Right hindlimb (tissue), 1 donor: ENCODE results near the gene SFXN4.

Experiments
- DNase-seq: peaks from one replicate; pipeline ENCODE4 v3.0.0-alpha.2; 2018

SFXN4 gene, protein sequence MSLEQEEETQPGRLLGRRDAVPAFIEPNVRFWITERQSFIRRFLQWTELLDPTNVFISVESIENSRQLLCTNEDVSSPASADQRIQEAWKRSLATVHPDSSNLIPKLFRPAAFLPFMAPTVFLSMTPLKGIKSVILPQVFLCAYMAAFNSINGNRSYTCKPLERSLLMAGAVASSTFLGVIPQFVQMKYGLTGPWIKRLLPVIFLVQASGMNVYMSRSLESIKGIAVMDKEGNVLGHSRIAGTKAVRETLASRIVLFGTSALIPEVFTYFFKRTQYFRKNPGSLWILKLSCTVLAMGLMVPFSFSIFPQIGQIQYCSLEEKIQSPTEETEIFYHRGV

GRCh38 chr10:119165171-119166117 is at the start of gene SFXN4:
TSS of gene SFXN4 (minus strand) at chr10:119165714. CDS start at chr10:119165647, 67 bp downstream.
- peak; percentile 82 for DNase-seq

- no peak for DNase-seq
Observed at GRCh38 chr10:119211625-119212441, 46.3 kb upstream of the SFXN4 start.

DNA sequence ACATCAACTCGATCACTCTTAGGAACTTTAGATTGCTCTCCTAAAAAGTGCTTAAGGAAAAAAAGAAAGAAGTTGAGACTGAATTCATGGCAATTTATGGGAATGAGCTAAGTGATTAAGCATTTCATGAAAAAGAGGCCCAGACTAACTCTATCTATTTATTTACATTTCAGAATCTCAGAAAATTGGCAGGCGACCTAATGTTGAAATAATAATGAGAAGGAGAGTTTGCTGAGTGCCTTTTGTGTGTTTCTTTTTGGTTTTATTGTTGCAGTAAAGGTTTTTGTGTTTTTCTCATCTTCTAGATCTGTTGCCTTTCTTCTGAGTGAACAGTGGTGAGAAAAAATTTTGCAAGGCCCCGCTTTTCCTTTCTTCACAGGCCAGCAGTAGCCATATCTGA is 45.7 kb upstream of the SFXN4 start:
- no peak for DNase-seq

GRCh38 chr10:119210633-119211032 is 45.1 kb upstream of the SFXN4 start:
- DNase-seq: no peak

DNA sequence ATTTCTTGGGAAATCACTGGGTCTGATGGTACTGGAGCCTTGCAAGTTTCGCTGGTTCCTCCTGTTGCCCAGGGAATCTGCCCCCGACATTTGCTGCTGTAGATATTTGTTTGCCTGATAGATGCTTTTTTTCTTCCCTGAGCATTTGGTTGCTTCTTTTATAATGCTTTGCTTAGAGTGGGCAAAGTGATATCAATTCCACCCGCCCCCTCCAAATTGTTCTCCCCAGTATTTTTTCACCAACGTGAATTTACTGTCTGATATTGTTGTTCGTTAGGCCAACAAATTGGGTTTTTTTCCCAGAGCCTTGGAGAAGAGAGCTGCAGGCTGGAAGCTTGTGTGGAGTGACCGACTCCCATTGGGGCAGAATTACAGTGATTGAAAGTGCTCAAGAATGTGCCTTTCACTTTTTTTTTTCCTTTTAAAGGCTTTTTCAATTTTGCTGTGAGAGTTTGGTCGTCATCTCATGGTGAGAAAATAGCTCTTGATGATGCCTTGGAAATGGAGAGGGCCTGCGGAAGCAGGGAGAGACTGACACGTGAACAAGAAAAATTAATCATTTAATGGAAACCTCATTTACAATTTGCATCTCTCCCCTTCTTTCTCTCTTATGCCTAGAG is 44.3 kb upstream of the SFXN4 start:
- DNase-seq: no peak

DNA sequence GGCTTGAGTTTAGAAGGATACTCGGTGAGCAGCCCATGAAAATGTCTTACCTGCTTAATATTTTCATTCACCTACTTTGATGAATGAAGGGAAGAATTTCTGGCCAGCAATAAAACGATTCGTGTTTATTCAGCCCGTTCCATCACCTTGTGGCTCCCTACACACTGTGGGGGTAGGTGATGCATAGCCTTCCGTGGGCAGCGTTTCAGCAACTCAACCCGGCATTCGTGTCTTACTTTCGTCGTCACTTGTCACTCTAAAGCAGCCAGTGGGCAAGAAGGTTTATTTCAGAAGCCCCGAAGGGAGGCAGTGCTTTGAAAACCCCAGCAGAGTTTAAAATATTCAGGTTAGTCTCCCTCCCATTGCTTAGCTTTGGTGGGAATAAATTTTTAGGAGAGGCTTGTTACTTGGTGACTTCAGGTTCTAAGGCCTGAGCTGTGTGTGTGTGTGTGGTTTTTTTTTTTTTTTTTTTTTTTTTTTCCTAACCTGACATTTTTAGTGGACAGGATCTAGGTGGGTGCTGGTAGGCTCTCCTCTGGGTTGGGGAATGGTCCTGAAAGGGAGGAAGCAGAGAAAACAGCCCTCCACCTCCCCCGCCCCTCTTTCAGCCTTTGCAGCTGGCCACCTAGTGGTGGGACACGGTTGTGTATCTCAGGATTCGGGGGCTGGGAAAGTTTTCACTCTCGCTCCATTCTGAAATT is 43.7 kb upstream of the SFXN4 start:
- peak; percentile 68 for DNase-seq

- no peak for DNase-seq
Observed at GRCh38 chr10:119208553-119208940, 43.0 kb upstream of the SFXN4 start.

GRCh38 chr10:119207713-119208552 is 42.4 kb upstream of the SFXN4 start:
- peak; percentile 72 for DNase-seq

DNA sequence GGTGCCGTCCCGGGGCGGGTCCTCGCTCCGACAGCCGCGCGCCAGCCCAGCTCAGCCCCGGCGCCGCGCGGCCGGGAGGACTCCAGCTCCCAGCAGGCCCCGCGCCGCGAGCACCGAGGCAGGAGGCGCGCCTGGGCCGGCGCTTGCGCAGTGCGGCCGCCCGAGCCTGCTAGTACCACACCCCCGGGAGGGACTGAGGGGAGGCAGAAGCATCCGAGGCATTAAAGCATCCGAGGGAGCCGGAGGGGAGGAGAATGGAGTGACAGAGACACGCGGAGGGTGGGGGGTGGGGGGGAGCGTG is 41.8 kb upstream of the SFXN4 start, which contains the start of gene GRK5:
GRK5 (plus strand) TSS at position 206 of the 301 bp plus-strand sequence. CDS start 347 bp downstream, outside the sequence.
- peak; percentile 98 for DNase-seq

DNA sequence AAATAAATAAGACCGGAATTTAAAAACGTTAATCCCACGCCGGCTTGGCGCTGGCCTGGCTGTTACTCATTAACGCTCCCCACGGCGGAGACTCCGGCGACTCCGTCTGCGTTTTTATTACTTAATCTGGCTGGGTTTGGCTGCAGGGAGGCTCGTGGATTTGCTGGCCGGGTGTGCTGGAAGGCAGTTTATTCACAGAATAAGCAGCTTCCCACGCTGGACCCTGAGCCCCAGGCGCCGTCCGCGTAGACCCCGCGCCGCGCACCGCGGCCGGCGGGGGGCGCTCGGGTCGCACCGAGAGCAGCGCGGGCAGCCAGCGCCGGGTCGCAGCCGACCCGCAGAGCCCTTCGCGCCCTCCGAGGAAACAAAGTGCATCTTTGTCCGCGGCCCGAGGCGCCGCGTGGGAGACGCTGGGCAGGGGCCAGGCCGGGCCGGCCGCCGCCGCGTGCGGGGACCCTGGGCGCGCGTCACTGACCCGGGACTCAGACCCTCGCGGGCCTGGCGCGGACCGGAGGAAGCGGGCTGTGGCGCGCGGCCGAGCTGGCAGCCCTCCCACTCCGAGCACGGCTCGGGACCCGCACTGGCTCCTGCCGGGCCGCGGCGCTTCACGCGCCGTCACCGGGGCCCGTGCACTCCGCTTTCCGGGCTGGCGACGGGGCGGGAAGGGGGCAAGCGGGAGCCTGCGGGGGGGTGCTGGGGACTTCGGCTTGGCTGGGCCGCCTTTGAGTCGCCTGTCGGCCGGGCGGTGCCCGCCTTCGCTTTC is 41.3 kb upstream of the SFXN4 start:
- peak; percentile 86 for DNase-seq

GRCh38 chr10:119205894-119206602 is 40.5 kb upstream of the SFXN4 start:
- no peak for DNase-seq

GRCh38 chr10:119203006-119203405 is 37.5 kb upstream of the SFXN4 start:
- DNase-seq: no peak

DNA sequence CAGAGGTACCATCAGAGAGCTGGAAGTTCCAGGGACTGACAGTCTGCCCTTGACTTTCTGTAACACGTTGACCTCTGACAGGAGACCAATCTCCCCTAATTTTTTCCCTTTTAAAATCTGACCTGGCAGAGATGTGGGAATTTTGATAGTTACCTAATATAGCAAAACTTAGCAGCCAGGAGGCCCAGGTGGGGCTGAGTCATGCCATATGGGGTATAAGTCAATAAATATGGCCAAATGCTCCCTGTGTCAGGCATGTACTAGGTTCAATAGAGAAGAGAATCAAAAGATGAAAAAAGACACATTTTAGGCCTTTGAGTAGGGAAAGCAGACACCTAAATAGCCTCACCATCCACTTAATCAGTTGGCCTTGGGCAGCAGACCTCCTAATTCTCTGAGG is 35.7 kb upstream of the SFXN4 start:
- DNase-seq: no peak

DNA sequence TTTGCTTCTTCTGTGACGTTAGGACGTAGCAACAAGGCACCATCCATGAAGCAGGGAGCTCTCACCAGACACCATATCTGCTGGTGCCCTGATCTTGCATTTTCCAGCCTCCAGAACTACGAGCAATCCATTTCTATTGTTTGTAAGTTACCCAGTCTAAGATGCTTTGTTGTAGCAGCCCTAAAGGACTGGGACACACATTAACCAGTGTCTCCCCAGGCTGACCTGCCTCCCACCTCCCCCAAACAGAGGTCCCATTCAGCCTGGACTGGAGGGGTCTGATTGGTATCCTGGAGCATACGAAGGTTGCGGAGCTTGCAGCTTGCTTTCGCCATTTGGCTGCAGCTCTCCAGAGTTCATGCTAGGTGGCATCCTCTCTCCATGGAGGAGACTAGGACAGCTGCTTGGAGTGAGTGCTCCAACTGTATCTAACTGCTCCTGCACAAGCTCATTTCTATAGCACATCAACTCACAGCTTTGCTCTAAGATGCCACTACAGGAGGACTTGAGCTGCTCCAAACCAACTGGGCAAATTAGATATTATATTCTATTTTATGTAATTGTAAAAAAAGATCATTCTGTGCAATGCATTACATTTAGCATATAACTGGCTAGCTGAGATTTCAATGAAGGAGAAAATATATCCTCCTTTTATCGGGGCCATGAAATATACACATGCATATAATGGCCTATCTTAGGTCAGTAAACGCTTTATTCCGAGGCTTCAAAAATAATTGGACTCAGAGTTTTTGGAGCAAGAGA is 33.9 kb upstream of the SFXN4 start:
- DNase-seq: peak; percentile 81

DNA sequence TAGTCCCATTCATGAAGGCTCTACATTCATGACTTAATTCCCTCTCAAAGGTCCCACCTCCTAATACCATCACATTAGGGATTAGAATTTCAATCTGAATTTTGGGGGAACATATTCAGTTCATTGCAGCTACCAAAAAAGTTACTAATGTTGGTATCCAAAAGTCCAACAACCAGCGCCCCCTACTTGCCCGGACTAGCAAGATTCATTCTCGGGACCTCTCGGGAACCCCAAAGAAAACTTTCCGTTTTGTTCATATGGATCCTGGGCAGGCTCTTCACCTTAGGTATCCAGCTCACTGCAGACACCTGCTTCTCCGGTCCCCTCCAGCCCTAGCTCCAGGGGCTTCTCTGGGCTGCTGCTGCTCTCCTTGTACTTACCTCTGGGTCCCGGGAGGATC is 32.9 kb upstream of the SFXN4 start:
- DNase-seq: no peak

- DNase-seq: no peak
Observed at GRCh38 chr10:119197921-119198320, 32.4 kb upstream of the SFXN4 start.

GRCh38 chr10:119191881-119192280 is 26.4 kb upstream of the SFXN4 start:
- no peak for DNase-seq

DNA sequence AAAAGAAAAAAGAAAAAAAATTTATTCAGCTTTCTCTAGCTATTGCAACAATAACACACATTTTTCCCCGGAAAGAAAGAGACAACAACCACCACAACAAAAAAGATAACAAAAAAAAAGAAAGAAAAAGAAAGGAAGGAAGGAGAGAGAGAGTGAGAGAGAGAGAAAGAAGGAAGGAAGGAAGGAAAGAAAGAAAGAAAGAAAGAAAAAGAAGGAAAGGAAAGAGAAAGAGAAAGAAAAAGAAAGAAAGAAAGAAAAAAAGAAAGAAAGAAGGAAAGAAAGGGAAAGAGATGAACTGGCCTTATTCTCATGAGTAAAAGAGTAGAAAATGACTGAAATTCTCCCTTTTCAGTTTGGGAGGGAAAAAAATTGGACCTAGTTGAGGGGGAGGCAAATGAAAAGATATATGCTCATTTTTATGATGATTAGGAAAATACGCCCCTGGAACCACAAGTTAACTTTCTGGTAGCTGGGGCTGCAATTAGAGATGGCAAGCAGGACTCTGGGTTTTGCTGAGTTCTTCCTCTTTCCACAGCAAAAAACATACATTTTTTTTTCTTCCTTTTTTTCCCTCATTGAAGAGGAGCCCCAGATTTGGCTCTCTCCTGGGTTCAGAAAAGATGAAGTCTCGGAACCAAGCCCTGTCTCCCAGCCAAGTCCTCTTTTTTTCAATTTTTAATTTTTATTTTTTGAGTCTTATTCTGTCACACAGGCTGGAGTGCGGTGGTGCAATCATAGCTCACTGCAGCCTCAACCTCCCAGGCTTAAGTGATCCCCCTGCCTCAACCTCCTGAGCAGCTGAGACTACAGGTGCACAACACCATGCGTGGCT is 25.7 kb upstream of the SFXN4 start:
- DNase-seq: no peak
